Stomach smooth muscle (tissue), 2 donors: ENCODE results near the gene RIPK1.
A peak's percentile ranks its signal among the peaks of the same experiment; 100 is the strongest.

Experiments used
- H3K27ac ChIP-seq: one replicate; pipeline ENCODE4 v1.7.0; 2013; ENCODE audit warnings: mild to moderate bottlenecking, low read length, inconsistent platforms
- H3K27me3 ChIP-seq, 2 donors: one replicate each; pipeline ENCODE4 v1.7.0; 2013; ENCODE audit warnings: low read length in 2 of 2; ENCODE audit not compliant: insufficient read depth in 2 of 2, control insufficient read depth in 1 of 2
- H3K36me3 ChIP-seq, 2 donors: one replicate each; pipeline ENCODE4 v1.7.0; 2013; ENCODE audit warnings: low read length in 2 of 2; ENCODE audit not compliant: control insufficient read depth in 2 of 2, insufficient read depth in 2 of 2
- H3K4me1 ChIP-seq: one replicate; pipeline ENCODE4 v1.7.0; 2013; ENCODE audit warnings: low read length; ENCODE audit not compliant: control insufficient read depth, insufficient read depth
- H3K4me3 ChIP-seq, 2 donors: one replicate each; pipeline ENCODE4 v1.7.0; 2013; ENCODE audit warnings: low read length in 2 of 2
- H3K9ac ChIP-seq, 2 donors: one replicate each; pipeline ENCODE4 v1.7.0; 2013; ENCODE audit warnings: low read length in 2 of 2, mild to moderate bottlenecking in 1 of 2
- H3K9me3 ChIP-seq, 2 donors: one replicate each; pipeline ENCODE4 v1.7.0; 2013; ENCODE audit warnings: low read length in 2 of 2; ENCODE audit not compliant: control insufficient read depth in 2 of 2
- donor health status: healthy.
- donor health status: Pancreatic carcinoma.

Gene RIPK1

DNA sequence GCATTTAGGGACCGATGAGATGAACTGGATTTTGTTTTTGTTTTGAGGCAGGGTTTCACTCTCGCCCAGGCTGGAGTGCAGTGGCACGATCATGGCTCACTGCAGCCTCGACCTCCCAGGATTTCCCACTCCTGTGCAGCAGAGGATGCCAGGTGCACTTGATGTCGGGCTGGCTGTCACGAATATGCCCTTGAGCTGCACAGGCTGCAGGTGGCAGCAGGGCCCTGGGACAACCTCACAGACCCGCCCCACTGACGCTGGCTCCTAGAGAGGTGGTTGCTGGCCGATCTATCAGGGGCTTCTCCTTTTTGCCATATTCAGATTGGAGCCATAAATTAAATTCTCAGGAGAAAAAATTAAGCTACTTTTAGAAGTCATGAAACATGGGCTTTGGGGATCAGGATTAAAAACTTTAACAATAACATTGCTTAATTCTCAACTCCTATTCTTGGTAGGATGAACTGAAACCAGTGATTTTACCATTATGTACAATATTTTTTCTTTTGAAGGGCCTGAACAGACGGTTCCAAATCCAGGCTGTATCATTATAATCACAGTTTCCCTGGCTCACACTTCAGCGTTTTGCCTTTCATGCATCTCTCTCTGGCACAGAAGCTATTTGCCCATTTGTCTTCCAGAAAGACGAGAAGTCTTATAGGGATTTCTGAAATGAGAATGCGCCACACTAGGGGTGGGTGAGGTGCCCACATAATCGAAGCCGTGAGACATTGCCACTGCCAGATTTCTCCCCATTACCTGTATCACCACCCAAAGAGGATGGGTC, 36.2 kb upstream of the RIPK1 start:
- Histone ChIP-seq H3K4me3 (no peak overlapping the region), H3K36me3 (no peaks in the 10 kb centered on the region), H3K9me3 (no peaks in the 10 kb centered on the region), H3K9ac (no peak overlapping the region), H3K4me1 (peaks cover 2% of the 10 kb centered on the region), H3K27ac (no peak overlapping the region), H3K27me3 (peaks cover 0 to 14% of the 10 kb centered on the region in 2 donors)

DNA sequence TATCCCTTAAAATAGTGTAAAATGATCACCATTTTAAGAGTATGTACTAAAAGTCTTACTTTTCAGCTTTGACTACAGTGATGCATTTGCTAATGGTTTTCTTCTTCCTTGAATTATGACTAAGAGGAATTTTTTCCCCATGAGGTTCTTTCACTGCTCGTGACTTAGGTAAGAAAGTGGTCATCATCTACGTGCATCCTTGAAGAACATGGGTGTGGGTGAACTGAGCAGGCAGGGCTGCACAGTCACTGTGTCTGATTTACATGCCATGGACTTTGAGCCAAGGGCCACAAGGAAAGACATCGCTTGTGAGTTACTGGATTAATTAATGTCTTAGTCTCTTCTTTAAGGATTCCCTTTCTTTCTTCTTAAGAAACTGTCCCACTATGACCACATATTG, 35.3 kb upstream of the RIPK1 start:
- H3K27ac ChIP-seq = no peak overlapping the region
- H3K27me3 ChIP-seq = peaks cover 0 to 14% of the 10 kb centered on the region in 2 donors
- no peak overlapping the region for H3K9ac ChIP-seq
- no peaks in the 10 kb centered on the region for H3K9me3 ChIP-seq
- peaks cover under 1% of the 10 kb centered on the region for H3K4me1 ChIP-seq
- no peaks in the 10 kb centered on the region for H3K36me3 ChIP-seq
- no peak overlapping the region for H3K4me3 ChIP-seq

DNA sequence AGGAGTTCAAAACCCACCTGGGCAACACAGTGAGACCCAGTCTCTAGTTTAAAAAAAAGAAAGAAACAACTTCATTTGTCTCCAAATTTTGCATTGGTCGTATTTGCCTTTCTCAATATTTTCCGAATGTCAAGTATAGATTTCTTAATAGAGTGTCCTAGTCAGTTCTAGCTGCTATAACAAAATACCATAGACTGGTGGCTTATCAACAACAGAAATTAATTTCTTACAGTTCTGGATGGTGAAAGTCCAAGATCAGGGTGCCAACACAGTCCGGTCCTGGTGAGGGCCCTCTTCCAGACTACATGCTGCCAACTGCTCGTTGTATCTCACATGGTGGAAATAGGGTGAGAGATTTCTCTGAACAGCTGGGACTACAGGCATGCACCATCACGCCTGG, 34.6 kb upstream of the RIPK1 start:
- peaks cover 5% of the 10 kb centered on the region for H3K4me1 ChIP-seq
- no peak overlapping the region for H3K4me3 ChIP-seq
- H3K27me3 ChIP-seq = peaks cover 0 to 14% of the 10 kb centered on the region in 2 donors
- no peaks in the 10 kb centered on the region for H3K9me3 ChIP-seq
- no peak overlapping the region for H3K9ac ChIP-seq
- H3K27ac ChIP-seq = no peak overlapping the region
- no peaks in the 10 kb centered on the region for H3K36me3 ChIP-seq

DNA sequence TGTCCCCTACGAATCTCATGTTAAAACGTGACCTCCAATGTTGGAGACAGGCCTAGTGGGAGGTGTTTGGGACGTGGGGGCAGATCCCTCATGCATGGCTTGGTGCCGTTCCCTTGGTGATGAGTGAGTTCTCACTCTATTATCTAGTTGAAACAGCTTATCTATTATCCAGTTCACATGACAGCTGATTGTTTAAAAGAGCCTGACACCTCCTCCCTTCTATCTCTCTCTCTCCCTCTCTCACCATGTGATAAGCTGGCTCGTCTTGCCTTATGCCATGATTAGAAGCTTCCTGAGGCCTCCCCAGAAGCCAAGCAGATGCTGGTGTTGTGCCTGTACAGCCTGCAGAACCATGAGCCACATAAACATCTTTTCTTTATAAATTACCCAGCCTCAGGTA, 32.9 kb upstream of the RIPK1 start:
- H3K4me3 ChIP-seq = no peak overlapping the region
- no peaks in the 10 kb centered on the region for H3K9me3 ChIP-seq
- no peaks in the 10 kb centered on the region for H3K36me3 ChIP-seq
- peaks cover 0 to 14% of the 10 kb centered on the region in 2 donors for H3K27me3 ChIP-seq
- peaks cover 7% of the 10 kb centered on the region for H3K4me1 ChIP-seq
- H3K9ac ChIP-seq = no peak overlapping the region
- no peak overlapping the region for H3K27ac ChIP-seq

DNA sequence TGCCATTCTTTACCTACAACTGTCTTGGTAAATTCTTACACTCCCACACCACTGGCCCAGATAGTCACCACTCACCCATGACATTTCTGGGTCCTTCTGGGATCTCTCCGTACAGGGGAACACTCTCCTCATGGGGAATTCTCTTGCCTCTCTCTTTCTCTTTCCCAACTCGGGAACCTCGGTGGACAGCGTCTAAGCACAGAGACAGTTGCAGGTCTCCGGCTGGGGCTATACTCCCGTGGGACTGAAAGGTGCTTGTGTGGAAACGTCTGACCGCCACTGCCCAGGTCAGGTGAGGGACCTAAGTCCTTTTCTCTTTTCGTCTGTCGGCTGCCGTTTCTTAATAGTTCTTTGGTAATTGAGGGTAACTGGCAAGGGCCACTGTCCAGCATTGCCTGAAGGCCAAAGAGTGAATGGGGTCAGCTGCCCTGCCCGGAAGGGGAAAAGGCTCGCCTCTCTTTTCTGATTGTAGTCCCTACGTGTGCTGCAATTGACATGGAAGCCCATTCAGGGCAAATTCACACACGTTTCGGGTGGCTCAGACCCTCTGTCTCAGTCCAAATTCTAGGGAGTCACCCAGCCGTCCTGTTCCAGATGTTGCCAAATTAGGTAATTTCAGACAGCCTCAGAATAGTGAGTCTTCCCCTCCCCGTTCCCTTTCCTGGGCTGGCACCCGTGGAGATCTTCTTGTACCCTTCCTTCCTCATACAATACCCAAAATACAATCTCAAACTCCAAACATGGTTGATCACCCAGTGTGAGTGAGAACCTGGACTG, 31.2 kb upstream of the RIPK1 start:
- Histone ChIP-seq H3K27ac (no peak overlapping the region), H3K4me3 (peak overlapping the region in 1 of 2 donors; percentile 15), H3K9me3 (no peaks in the 10 kb centered on the region), H3K9ac (no peak overlapping the region), H3K4me1 (peaks cover 7% of the 10 kb centered on the region), H3K27me3 (peaks cover 0 to 5% of the 10 kb centered on the region in 2 donors), H3K36me3 (no peaks in the 10 kb centered on the region)

DNA sequence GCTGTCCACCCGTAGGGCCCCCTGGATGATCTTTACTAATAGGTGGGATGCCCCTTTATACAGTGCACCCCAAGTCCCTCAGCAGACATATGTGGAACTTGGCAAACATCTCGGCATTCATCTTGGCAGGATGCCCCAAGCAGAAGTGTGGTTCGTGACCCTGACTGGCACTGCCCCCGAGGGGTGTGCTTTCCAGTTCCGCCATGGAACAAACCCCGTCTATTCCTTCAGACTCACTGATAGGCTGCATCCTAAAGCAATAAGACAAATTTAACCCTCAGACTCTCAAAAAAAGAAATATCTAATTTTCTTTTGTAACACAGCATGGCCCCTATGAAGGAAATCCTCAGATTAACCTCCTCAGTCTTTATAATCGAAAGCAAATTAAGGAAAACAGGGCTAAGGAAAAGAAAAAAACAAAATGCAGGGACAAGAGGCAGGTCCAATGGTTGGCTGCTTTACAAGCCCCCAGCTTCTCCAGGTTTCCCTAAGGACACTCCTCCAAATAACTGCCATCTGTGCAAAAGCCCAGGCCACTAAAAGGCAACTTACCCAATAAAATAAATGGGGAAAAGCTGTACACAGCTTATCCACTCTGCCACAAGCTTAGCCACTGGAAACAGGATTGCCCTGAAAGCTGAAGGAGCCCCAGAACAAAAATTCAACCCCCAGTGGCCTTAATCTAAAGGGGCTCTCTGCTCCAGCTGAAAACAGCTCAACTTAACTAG, 30.5 kb upstream of the RIPK1 start:
- peaks cover 7% of the 10 kb centered on the region for H3K4me1 ChIP-seq
- H3K36me3 ChIP-seq = no peaks in the 10 kb centered on the region
- no peaks in the 10 kb centered on the region for H3K27me3 ChIP-seq
- H3K4me3 ChIP-seq = peak overlapping the region in 1 of 2 donors; percentile 15
- H3K27ac ChIP-seq = peak overlapping the region; percentile 31
- H3K9me3 ChIP-seq = no peaks in the 10 kb centered on the region
- no peak overlapping the region for H3K9ac ChIP-seq

DNA sequence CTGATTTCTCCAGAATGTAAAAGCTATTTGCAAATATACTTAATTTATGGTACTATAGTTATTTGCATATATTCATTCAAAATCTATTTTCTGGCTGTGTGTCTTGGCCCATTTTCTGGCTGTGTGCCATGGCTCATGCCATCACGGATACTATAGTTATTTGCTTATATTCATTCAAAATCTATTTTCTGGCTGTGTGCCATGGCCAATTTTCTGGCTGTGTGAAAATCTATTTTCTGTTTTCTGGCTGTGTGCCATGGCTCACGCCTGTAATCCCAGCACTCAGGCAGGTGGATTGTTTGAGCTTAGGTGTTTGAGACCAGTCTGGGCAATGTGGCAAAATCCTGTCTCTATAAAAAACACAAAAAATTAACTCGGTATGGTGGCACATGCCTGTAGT, 28.9 kb upstream of the RIPK1 start:
- no peaks in the 10 kb centered on the region for H3K36me3 ChIP-seq
- H3K27me3 ChIP-seq = no peaks in the 10 kb centered on the region
- no peak overlapping the region for H3K27ac ChIP-seq
- no peak overlapping the region for H3K9ac ChIP-seq
- peaks cover 7% of the 10 kb centered on the region for H3K4me1 ChIP-seq
- H3K4me3 ChIP-seq = no peak overlapping the region
- H3K9me3 ChIP-seq = no peaks in the 10 kb centered on the region

DNA sequence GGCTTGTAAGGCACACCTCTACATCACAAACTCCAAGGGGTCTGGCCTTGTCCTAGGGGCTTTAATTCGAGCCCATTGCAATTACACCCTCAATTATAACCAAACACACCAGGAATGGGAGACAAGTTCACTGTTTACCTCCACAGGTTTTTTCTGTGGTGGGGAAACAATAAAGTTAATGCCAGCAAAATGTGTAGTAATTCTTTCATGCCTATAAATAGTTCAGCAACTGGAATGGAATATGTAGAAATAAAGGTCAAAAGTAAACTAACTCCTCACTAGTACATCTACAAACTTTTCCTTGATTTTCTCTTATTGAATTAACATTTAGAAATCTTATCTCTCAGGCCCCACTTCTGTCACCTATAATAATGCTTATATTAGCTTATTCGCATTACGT, 27.1 kb upstream of the RIPK1 start:
- Histone ChIP-seq H3K27me3 (no peaks in the 10 kb centered on the region), H3K4me1 (peaks cover 7% of the 10 kb centered on the region), H3K9ac (no peak overlapping the region), H3K27ac (no peak overlapping the region), H3K4me3 (no peak overlapping the region), H3K36me3 (no peaks in the 10 kb centered on the region), H3K9me3 (no peaks in the 10 kb centered on the region)

DNA sequence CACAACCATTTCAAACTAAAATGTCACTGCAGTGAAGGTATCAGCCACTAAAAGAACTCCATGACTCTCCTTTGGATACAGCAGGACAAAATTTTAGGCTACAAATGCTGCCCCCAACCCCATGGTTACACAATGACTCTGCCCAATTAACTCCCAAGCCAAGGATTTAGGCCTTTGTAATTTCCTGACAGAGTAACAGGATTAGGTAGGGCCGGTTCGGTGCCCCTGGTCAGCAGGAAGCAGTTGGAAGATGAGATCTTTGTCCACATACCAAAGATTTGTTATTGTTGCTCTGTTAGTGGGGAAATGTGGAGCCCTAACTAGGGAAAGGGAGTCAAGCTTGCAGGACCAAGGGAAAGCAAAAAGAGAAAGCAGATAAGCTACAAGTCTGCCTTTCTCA, 26.7 kb upstream of the RIPK1 start:
- H3K4me3 ChIP-seq = no peak overlapping the region
- H3K27me3 ChIP-seq = no peaks in the 10 kb centered on the region
- H3K27ac ChIP-seq = no peak overlapping the region
- no peaks in the 10 kb centered on the region for H3K36me3 ChIP-seq
- no peaks in the 10 kb centered on the region for H3K9me3 ChIP-seq
- no peak overlapping the region for H3K9ac ChIP-seq
- peaks cover 7% of the 10 kb centered on the region for H3K4me1 ChIP-seq

DNA sequence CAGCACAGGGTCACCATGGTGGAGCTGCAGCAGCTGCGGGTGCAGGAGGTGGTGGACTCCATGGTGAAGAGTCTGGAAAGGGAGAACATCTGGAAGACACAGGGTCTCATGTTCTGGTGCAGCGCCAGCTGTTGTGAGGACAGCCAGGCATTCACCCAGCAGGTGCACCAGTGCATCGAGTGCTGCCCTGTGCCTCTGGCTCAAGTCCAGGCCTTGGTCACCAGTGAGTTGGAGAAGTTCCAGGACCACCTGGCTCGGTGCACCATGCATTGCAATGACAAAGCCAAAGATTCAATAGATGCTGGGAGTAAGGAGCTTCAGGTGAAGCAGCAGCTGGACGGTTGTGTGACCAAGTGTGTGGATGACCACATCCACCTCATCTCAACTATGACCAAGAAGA, 22.9 kb upstream of the RIPK1 start:
- Histone ChIP-seq H3K4me3 (no peak overlapping the region), H3K9me3 (no peaks in the 10 kb centered on the region), H3K27ac (no peak overlapping the region), H3K36me3 (no peaks in the 10 kb centered on the region), H3K27me3 (no peaks in the 10 kb centered on the region), H3K9ac (no peak overlapping the region), H3K4me1 (no peaks in the 10 kb centered on the region)
